ENCODE data around the gene ROR1.

ROR1 gene

GRCh38 chr1:63833363-63834119 is 59.7 kb downstream of the ROR1 start:
- ATAC-seq (no peak), DNase-seq (no peak)
- Mint-ChIP-seq H3K9me3 (no peaks in the 10 kb centered on the region), H3K4me3 (no peak overlapping the region), H3K27me3 (peaks cover 3% of the 10 kb centered on the region), H3K36me3 (ENCODE audit: low read depth) (no peaks in the 10 kb centered on the region), H3K27ac (no peak overlapping the region), H3K4me1 (peaks cover 2% of the 10 kb centered on the region)

GRCh38 chr1:63835128-63835527 is 61.3 kb downstream of the ROR1 start:
- H3K27me3 Mint-ChIP-seq = no peaks in the 10 kb centered on the region
- H3K4me1 Mint-ChIP-seq = peaks cover 2% of the 10 kb centered on the region
- H3K4me3 Mint-ChIP-seq = no peak overlapping the region
- no peaks in the 10 kb centered on the region for H3K9me3 Mint-ChIP-seq
- no peaks in the 10 kb centered on the region for H3K36me3 Mint-ChIP-seq (ENCODE audit: low read depth)
- ATAC-seq = no peak
- DNase-seq = no peak
- no peak overlapping the region for H3K27ac Mint-ChIP-seq

GRCh38 chr1:63836374-63836773 is 62.6 kb downstream of the ROR1 start:
- H3K4me3 Mint-ChIP-seq = no peak overlapping the region
- H3K36me3 Mint-ChIP-seq (ENCODE audit: low read depth) = no peaks in the 10 kb centered on the region
- DNase-seq = no peak
- no peaks in the 10 kb centered on the region for H3K9me3 Mint-ChIP-seq
- peaks cover 2% of the 10 kb centered on the region for H3K4me1 Mint-ChIP-seq
- no peak for ATAC-seq
- no peaks in the 10 kb centered on the region for H3K27me3 Mint-ChIP-seq
- H3K27ac Mint-ChIP-seq = no peak overlapping the region

GRCh38 chr1:63836830-63837229 is 63.0 kb downstream of the ROR1 start:
- Mint-ChIP-seq H3K9me3 (no peaks in the 10 kb centered on the region), H3K36me3 (ENCODE audit: low read depth) (no peaks in the 10 kb centered on the region), H3K27ac (no peak overlapping the region), H3K4me3 (no peak overlapping the region), H3K27me3 (peaks cover 2% of the 10 kb centered on the region), H3K4me1 (peaks cover 2% of the 10 kb centered on the region)
- DNase-seq (no peak), ATAC-seq (no peak)

GRCh38 chr1:63843010-63843409 is 69.2 kb downstream of the ROR1 start:
- no peak overlapping the region for H3K4me3 Mint-ChIP-seq
- peaks cover 3% of the 10 kb centered on the region for H3K27me3 Mint-ChIP-seq
- no peaks in the 10 kb centered on the region for H3K4me1 Mint-ChIP-seq
- H3K27ac Mint-ChIP-seq = no peak overlapping the region
- DNase-seq = no peak
- ATAC-seq = no peak
- H3K9me3 Mint-ChIP-seq = no peaks in the 10 kb centered on the region
- no peaks in the 10 kb centered on the region for H3K36me3 Mint-ChIP-seq (ENCODE audit: low read depth)

GRCh38 chr1:63843884-63844283 is 70.1 kb downstream of the ROR1 start:
- Mint-ChIP-seq H3K9me3 (no peaks in the 10 kb centered on the region), H3K4me1 (no peaks in the 10 kb centered on the region), H3K27me3 (peaks cover 3% of the 10 kb centered on the region), H3K27ac (no peak overlapping the region), H3K4me3 (no peak overlapping the region), H3K36me3 (ENCODE audit: low read depth) (no peaks in the 10 kb centered on the region)
- no peak for DNase-seq
- ATAC-seq = no peak

- H3K9me3 Mint-ChIP-seq = no peaks in the 10 kb centered on the region
- ATAC-seq (no peak), DNase-seq (no peak)
- no peak overlapping the region for H3K4me3 Mint-ChIP-seq
- H3K36me3 Mint-ChIP-seq (ENCODE audit: low read depth) = no peaks in the 10 kb centered on the region
- H3K27me3 Mint-ChIP-seq = peaks cover 3% of the 10 kb centered on the region
- no peak overlapping the region for H3K27ac Mint-ChIP-seq
- no peaks in the 10 kb centered on the region for H3K4me1 Mint-ChIP-seq
Observed at GRCh38 chr1:63845346-63845745, 71.5 kb downstream of the ROR1 start.

GRCh38 chr1:63847308-63847910 is 73.6 kb downstream of the ROR1 start:
- ATAC-seq = no peak
- Mint-ChIP-seq H3K36me3 (ENCODE audit: low read depth) (no peaks in the 10 kb centered on the region), H3K27ac (no peak overlapping the region), H3K9me3 (no peaks in the 10 kb centered on the region), H3K4me1 (no peaks in the 10 kb centered on the region), H3K4me3 (no peak overlapping the region), H3K27me3 (peaks cover 3% of the 10 kb centered on the region)
- no peak for DNase-seq

GRCh38 chr1:63848733-63849132 is 74.9 kb downstream of the ROR1 start:
- Mint-ChIP-seq H3K4me3 (no peak overlapping the region), H3K4me1 (no peaks in the 10 kb centered on the region), H3K36me3 (ENCODE audit: low read depth) (no peaks in the 10 kb centered on the region), H3K27me3 (peaks cover 3% of the 10 kb centered on the region), H3K27ac (no peak overlapping the region), H3K9me3 (no peaks in the 10 kb centered on the region)
- ATAC-seq = no peak
- DNase-seq = no peak

- H3K27ac Mint-ChIP-seq = no peak overlapping the region
- H3K4me1 Mint-ChIP-seq = no peaks in the 10 kb centered on the region
- H3K27me3 Mint-ChIP-seq = peaks cover 3% of the 10 kb centered on the region
- ATAC-seq (no peak), DNase-seq (no peak)
- no peaks in the 10 kb centered on the region for H3K36me3 Mint-ChIP-seq (ENCODE audit: low read depth)
- no peak overlapping the region for H3K4me3 Mint-ChIP-seq
- H3K9me3 Mint-ChIP-seq = no peaks in the 10 kb centered on the region
Observed at GRCh38 chr1:63849149-63849548, 75.3 kb downstream of the ROR1 start.

- Mint-ChIP-seq H3K36me3 (ENCODE audit: low read depth) (peaks cover 3% of the 10 kb centered on the region), H3K27me3 (peaks cover 5% of the 10 kb centered on the region)
- no peak for DNase-seq
Observed at GRCh38 chr1:63854091-63854490, 80.3 kb downstream of the ROR1 start.

GRCh38 chr1:63855942-63856341 is 82.1 kb downstream of the ROR1 start:
- Mint-ChIP-seq H3K36me3 (ENCODE audit: low read depth) (peaks cover 3% of the 10 kb centered on the region), H3K4me1 (no peaks in the 10 kb centered on the region), H3K27me3 (peaks cover 5% of the 10 kb centered on the region), H3K4me3 (no peak overlapping the region), H3K27ac (no peak overlapping the region), H3K9me3 (peaks cover 18% of the 10 kb centered on the region)
- DNase-seq = no peak
- ATAC-seq = no peak

More at GRCh38 chr1:63854091-63854490, 80.3 kb downstream of the ROR1 start:
- H3K27ac Mint-ChIP-seq = no peak overlapping the region
- no peaks in the 10 kb centered on the region for H3K4me1 Mint-ChIP-seq
- H3K4me3 Mint-ChIP-seq = no peak overlapping the region
- ATAC-seq = no peak
- H3K9me3 Mint-ChIP-seq = peaks cover 18% of the 10 kb centered on the region

- Mint-ChIP-seq H3K27me3 (peaks cover 5% of the 10 kb centered on the region), H3K27ac (no peak overlapping the region)
- ATAC-seq = no peak
Observed at GRCh38 chr1:63856924-63857323, 83.1 kb downstream of the ROR1 start.

GRCh38 chr1:63857478-63857877 is 83.7 kb downstream of the ROR1 start:
- no peak for DNase-seq
- peaks cover 3% of the 10 kb centered on the region for H3K36me3 Mint-ChIP-seq (ENCODE audit: low read depth)
- ATAC-seq = no peak
- no peak overlapping the region for H3K4me3 Mint-ChIP-seq
- H3K9me3 Mint-ChIP-seq = peaks cover 18% of the 10 kb centered on the region
- H3K4me1 Mint-ChIP-seq = no peaks in the 10 kb centered on the region
- H3K27ac Mint-ChIP-seq = no peak overlapping the region
- H3K27me3 Mint-ChIP-seq = peaks cover 2% of the 10 kb centered on the region

More at GRCh38 chr1:63856924-63857323, 83.1 kb downstream of the ROR1 start:
- Mint-ChIP-seq H3K4me3 (no peak overlapping the region), H3K9me3 (peaks cover 18% of the 10 kb centered on the region), H3K36me3 (ENCODE audit: low read depth) (peaks cover 3% of the 10 kb centered on the region), H3K4me1 (no peaks in the 10 kb centered on the region)
- DNase-seq = no peak

GRCh38 chr1:63858153-63858552 is 84.3 kb downstream of the ROR1 start:
- peaks cover 2% of the 10 kb centered on the region for H3K27me3 Mint-ChIP-seq
- H3K4me1 Mint-ChIP-seq = no peaks in the 10 kb centered on the region
- H3K9me3 Mint-ChIP-seq = peaks cover 18% of the 10 kb centered on the region
- no peak overlapping the region for H3K27ac Mint-ChIP-seq
- ATAC-seq (no peak), DNase-seq (no peak)
- H3K36me3 Mint-ChIP-seq (ENCODE audit: low read depth) = peaks cover 3% of the 10 kb centered on the region
- no peak overlapping the region for H3K4me3 Mint-ChIP-seq
